22Rv1 (cell line): ENCODE measurements around the gene TCP10L.
"Not testable (repeated sequence)": the region's sequence is repeated elsewhere in the genome, so short reads cannot be mapped to it uniquely, and the experiment has no call there.

Experiments
- H3K27ac ChIP-seq: fragments of 450-650 bp; 2 replicates; pipeline ENCODE4 v1.5.1; 2017
- CTCF ChIP-seq: fragments of 450-650 bp; IDR thresholded peaks from 2 replicates; pipeline ENCODE4 v1.5.1; 2017; ENCODE audit warnings: mild to moderate bottlenecking
- ZFX ChIP-seq: fragments of 450-650 bp; IDR thresholded peaks from 2 replicates; pipeline ENCODE4 v1.6.1; 2017; ENCODE audit warnings: antibody characterized with exemption, borderline replicate concordance

Gene TCP10L

DNA sequence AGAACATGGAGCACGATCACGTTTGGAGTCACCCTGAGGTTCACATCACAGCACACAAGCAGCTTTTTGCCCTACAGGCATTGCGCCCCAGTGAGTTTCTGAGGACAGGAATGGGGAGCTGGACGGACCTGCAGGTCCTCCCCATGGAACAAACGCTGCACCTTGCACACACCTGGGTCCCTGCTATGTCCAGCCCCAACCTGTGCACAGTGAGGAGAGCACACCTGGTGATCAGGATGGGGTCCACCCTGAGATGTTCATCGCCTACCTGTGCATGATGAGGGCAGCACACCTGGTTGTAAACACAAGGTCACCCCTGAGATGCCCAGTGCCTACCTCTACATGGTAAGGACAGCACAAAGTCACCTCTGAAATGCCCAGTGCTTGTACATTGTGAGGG lies 45.9 kb downstream of the TCP10L start:
- no peak overlapping the region for H3K27ac ChIP-seq
- TF ChIP-seq CTCF, result no peak
- TF ChIP-seq ZFX, result no peak

DNA sequence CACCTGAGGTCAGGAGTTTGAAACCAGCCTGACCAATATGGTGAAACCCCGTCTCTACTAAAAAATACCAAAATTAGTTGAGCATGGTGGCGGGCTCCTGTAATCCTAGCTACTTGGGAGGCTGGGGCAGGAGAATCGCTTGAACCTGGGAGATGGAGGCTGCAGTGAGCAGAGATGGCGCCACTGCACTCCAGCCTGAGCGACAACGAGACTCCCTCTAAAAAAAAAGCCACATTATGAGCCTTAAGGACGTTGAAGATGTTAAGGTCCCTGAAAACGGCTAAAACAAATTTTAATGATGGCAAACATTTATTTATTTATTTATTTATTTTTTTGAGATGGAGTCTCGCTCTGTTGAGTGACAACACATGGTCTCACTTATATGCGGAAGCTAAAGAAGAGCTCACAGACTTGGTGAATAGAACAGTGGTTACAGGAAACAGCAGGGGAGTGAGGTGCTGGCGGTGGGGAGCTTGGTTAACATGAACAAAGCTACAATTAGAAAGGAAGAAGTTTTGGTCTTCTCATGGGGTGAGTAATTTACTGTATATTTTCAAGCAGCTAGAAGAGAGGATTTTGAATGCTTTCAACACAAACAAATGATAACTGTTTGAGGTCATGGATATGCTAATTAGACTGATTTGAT lies 47.1 kb downstream of the TCP10L start:
- TF ChIP-seq ZFX (no peak), CTCF (no peak)
- H3K27ac ChIP-seq, result no peak overlapping the region

- no peak for TF ChIP-seq ZFX
- TF ChIP-seq CTCF, result no peak
- no peak overlapping the region for H3K27ac ChIP-seq
Measured at GRCh38 chr21:32537569-32537881, 47.8 kb downstream of the TCP10L start.

- no peak overlapping the region for H3K27ac ChIP-seq
- no peak for TF ChIP-seq ZFX
- TF ChIP-seq CTCF, result no peak
Measured at GRCh38 chr21:32535612-32536011, 49.7 kb downstream of the TCP10L start.

DNA sequence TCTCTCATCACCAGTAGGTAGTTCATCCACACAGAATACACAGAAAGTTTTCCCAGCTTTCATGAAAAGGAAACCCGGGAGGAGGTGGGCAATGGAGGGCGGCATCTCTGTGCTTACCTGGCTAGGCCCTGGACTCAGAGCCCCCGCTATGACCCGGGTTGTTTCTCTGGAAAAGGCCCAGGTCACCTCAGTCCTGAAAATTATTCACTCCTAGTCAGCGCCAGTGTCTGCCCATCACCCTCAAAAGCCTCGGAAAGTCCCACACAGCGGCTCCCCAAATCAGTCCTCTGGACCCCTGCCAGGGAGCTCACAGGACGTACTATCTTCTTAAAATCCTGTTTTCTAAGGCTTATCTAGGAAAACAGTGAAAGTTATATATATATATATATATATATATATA lies 51.2 kb downstream of the TCP10L start:
- TF ChIP-seq ZFX, result no peak
- H3K27ac ChIP-seq, result no peak overlapping the region

- TF ChIP-seq ZFX (no peak), CTCF (no peak)
- no peak overlapping the region for H3K27ac ChIP-seq
Measured at GRCh38 chr21:32533611-32534010, 51.7 kb downstream of the TCP10L start.

DNA sequence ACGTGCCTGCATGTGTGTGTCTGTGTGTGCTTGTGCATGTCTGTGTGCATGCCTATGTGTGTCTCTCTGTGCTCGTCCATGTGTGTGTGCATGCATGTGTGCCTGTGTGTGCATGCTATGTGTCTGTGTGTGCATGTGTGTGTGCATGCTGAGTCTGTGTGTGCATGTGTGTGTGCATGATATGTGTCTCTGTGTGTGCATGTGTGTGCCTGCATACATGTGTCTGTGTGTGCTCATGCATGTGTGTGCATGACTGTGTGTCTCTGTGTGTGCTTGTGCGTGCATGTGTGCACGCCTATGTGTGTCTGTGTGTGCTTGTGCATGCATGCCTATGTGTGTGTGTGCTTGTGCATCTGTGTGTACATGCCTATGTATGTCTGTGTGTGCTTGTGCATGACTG lies 52.3 kb downstream of the TCP10L start:
- TF ChIP-seq CTCF, result no peak
- TF ChIP-seq ZFX, result no peak

DNA sequence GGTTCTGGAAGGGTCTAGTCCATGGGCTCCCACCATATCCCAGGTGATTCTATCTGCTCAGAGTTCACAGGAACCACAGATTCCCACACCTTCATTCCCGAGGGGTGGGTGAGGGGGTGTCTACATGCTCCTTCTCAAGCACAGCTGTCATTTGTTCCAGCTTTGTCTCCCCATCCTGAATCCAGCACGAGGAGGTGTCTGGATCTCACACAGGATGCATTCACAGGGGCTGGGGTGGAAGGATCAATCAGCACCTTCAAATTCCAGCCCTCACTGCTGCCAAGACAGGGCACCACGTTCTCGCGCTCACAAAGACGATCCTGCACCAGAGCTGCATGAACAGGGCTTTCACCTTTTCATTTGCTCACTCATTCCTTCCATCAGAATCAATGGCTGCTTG lies 52.7 kb downstream of the TCP10L start:
- no peak overlapping the region for H3K27ac ChIP-seq
- TF ChIP-seq CTCF, result no peak

More for the DNA sequence above, 52.3 kb downstream of the TCP10L start:
- no peak overlapping the region for H3K27ac ChIP-seq

DNA sequence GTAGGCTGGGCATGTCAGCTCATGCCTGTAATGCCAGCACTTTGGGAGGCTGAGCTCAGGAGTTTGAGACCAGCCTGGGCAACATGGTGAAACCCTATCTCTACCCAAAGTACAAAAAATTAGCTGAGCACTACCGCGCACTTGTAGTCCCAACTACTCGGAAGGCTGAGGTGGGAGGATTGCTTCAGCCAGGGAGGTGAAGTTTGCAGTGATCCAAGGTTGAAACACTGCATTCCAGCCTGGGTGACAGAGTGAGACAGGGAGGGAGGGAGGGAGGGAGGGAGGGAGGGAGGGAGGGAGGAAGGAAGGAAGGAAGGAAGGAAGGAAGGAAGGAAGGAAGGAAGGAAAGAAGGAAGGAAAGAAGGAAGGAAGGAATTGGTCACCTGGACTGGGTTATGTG lies 53.8 kb downstream of the TCP10L start:
- not testable (repeated sequence) for H3K27ac ChIP-seq

GRCh38 chr21:32530809-32531208 lies 54.5 kb downstream of the TCP10L start:
- H3K27ac ChIP-seq, result not testable (repeated sequence)
